Measurements from ENCODE around the gene BRIP1.
"Not testable (repeated sequence)": the region's sequence is repeated elsewhere in the genome, so short reads cannot be mapped to it uniquely, and the experiment has no call there.

BRIP1 gene

GRCh38 chr17:61826866-61827265 lies 36.5 kb downstream of the BRIP1 start:
- not testable (repeated sequence) for DNase-seq

- not testable (repeated sequence) for DNase-seq
Observed at GRCh38 chr17:61826198-61826597, 37.1 kb downstream of the BRIP1 start.

- no peak for DNase-seq
Observed at GRCh38 chr17:61825448-61826137, 37.7 kb downstream of the BRIP1 start.

GRCh38 chr17:61822326-61823285 lies 40.7 kb downstream of the BRIP1 start:
- no peak for DNase-seq

GRCh38 chr17:61821655-61822054 lies 41.7 kb downstream of the BRIP1 start:
- DNase-seq = no peak

- not testable (repeated sequence) for DNase-seq
Observed at GRCh38 chr17:61819265-61819664, 44.1 kb downstream of the BRIP1 start.

- no peak for DNase-seq
Observed at GRCh38 chr17:61818225-61818624, 45.1 kb downstream of the BRIP1 start.

GRCh38 chr17:61817452-61817851 lies 45.9 kb downstream of the BRIP1 start:
- no peak for DNase-seq

GRCh38 chr17:61816538-61816937 lies 46.8 kb downstream of the BRIP1 start:
- no peak for DNase-seq

- no peak for DNase-seq
Observed at GRCh38 chr17:61815863-61816503, 47.3 kb downstream of the BRIP1 start.

GRCh38 chr17:61814485-61814884 lies 48.8 kb downstream of the BRIP1 start:
- no peak for DNase-seq

- DNase-seq = no peak
Observed at GRCh38 chr17:61813211-61813610, 50.1 kb downstream of the BRIP1 start.

- no peak for DNase-seq
Observed at GRCh38 chr17:61812747-61813146, 50.6 kb downstream of the BRIP1 start.

- DNase-seq = no peak
Observed at GRCh38 chr17:61809816-61810392, 53.4 kb downstream of the BRIP1 start.

- no peak for DNase-seq
Observed at GRCh38 chr17:61808442-61808841, 54.9 kb downstream of the BRIP1 start.

GRCh38 chr17:61806936-61807335 lies 56.4 kb downstream of the BRIP1 start:
- no peak for DNase-seq

GRCh38 chr17:61806081-61806828 lies 57.1 kb downstream of the BRIP1 start:
- DNase-seq = no peak

- DNase-seq = no peak
Observed at GRCh38 chr17:61805399-61805798, 57.9 kb downstream of the BRIP1 start.

- no peak for DNase-seq
Observed at GRCh38 chr17:61803796-61804195, 59.5 kb downstream of the BRIP1 start.

GRCh38 chr17:61803216-61803615 lies 60.1 kb downstream of the BRIP1 start:
- no peak for DNase-seq

- DNase-seq = no peak
Observed at GRCh38 chr17:61799812-61800484, 63.4 kb downstream of the BRIP1 start.

- no peak for DNase-seq
Observed at GRCh38 chr17:61797283-61797682, 66.0 kb downstream of the BRIP1 start.
